Measurements from ENCODE around the gene TENT4B.

TENT4B gene

GRCh38 chr16:50144211-50144610, 8.9 kb upstream of the TENT4B start:
- no peaks in the 10 kb centered on the region for H4K20me1 ChIP-seq (ENCODE audit: control insufficient read depth, insufficient read depth, low read depth, low read length)
- no peaks in the 10 kb centered on the region for H3K36me3 ChIP-seq (ENCODE audit: control insufficient read depth, low read length)
- no peak overlapping the region for H3K4me2 ChIP-seq (ENCODE audit: low read length)
- H3F3A ChIP-seq (ENCODE audit: control insufficient read depth, insufficient read depth): no peaks in the 10 kb centered on the region
- no peaks in the 10 kb centered on the region for H3K9me2 ChIP-seq (replicated peaks; ENCODE audit: control insufficient read depth, low read length)
- no peaks in the 10 kb centered on the region for H3K27me3 ChIP-seq (ENCODE audit: control insufficient read depth, low read length)
- no peak overlapping the region for H3K27ac ChIP-seq (ENCODE audit: low read depth, low read length)
- no peak overlapping the region for H3K4me3 ChIP-seq (ENCODE audit: low read length)
- no peak for TF ChIP-seq EZH2phosphoT487 (IDR thresholded peaks at IDR 0.05; ENCODE audit: borderline replicate concordance, low read length)
- TF ChIP-seq CTCF (IDR thresholded peaks at IDR 0.05; ENCODE audit: low read depth, low read length, poor library complexity, severe bottlenecking): no peak
- H3K9me3 ChIP-seq (ENCODE audit: control insufficient read depth, insufficient read depth, low read length): no peaks in the 10 kb centered on the region
- H3K79me2 ChIP-seq (ENCODE audit: control insufficient read depth, low read length): no peaks in the 10 kb centered on the region
- H3K4me1 ChIP-seq (ENCODE audit: control insufficient read depth, low read length): no peaks in the 10 kb centered on the region

GRCh38 chr16:50146479-50147435, 6.3 kb upstream of the TENT4B start:
- TF ChIP-seq CTCF (IDR thresholded peaks at IDR 0.05; ENCODE audit: low read depth, low read length, poor library complexity, severe bottlenecking): no peak
- no peak for TF ChIP-seq EZH2phosphoT487 (IDR thresholded peaks at IDR 0.05; ENCODE audit: borderline replicate concordance, low read length)
- no peaks in the 10 kb centered on the region for H3K36me3 ChIP-seq (ENCODE audit: control insufficient read depth, low read length)
- no peaks in the 10 kb centered on the region for H3F3A ChIP-seq (ENCODE audit: control insufficient read depth, insufficient read depth)
- no peak overlapping the region for H3K27ac ChIP-seq (ENCODE audit: low read depth, low read length)
- no peaks in the 10 kb centered on the region for H3K27me3 ChIP-seq (ENCODE audit: control insufficient read depth, low read length)
- H3K4me1 ChIP-seq (ENCODE audit: control insufficient read depth, low read length): peaks cover 6% of the 10 kb centered on the region
- no peaks in the 10 kb centered on the region for H3K9me3 ChIP-seq (ENCODE audit: control insufficient read depth, insufficient read depth, low read length)
- H3K9me2 ChIP-seq (replicated peaks; ENCODE audit: control insufficient read depth, low read length): no peaks in the 10 kb centered on the region
- H3K79me2 ChIP-seq (ENCODE audit: control insufficient read depth, low read length): no peaks in the 10 kb centered on the region
- H4K20me1 ChIP-seq (ENCODE audit: control insufficient read depth, insufficient read depth, low read depth, low read length): no peaks in the 10 kb centered on the region
- no peak overlapping the region for H3K4me2 ChIP-seq (ENCODE audit: low read length)
- H3K4me3 ChIP-seq (ENCODE audit: low read length): no peak overlapping the region

GRCh38 chr16:50151322-50151721, 1.8 kb upstream of the TENT4B start:
- Histone ChIP-seq H4K20me1 (ENCODE audit: control insufficient read depth, insufficient read depth, low read depth, low read length) (peaks cover 19% of the 10 kb centered on the region), H3K4me2 (ENCODE audit: low read length) (peak overlapping the region; percentile 83)
- TF ChIP-seq CTCF (IDR thresholded peaks at IDR 0.05; ENCODE audit: low read depth, low read length, poor library complexity, severe bottlenecking) (no peak), EZH2phosphoT487 (IDR thresholded peaks at IDR 0.05; ENCODE audit: borderline replicate concordance, low read length) (no peak)

More at GRCh38 chr16:50151322-50151721, 1.8 kb upstream of the TENT4B start:
- H3K4me3 ChIP-seq (ENCODE audit: low read length): no peak overlapping the region
- no peak overlapping the region for H3K27ac ChIP-seq (ENCODE audit: low read depth, low read length)
- peaks cover 32% of the 10 kb centered on the region for H3K4me1 ChIP-seq (ENCODE audit: control insufficient read depth, low read length)
- H3K79me2 ChIP-seq (ENCODE audit: control insufficient read depth, low read length): peaks cover 27% of the 10 kb centered on the region
- no peaks in the 10 kb centered on the region for H3K9me3 ChIP-seq (ENCODE audit: control insufficient read depth, insufficient read depth, low read length)
- no peaks in the 10 kb centered on the region for H3K27me3 ChIP-seq (ENCODE audit: control insufficient read depth, low read length)
- H3F3A ChIP-seq (ENCODE audit: control insufficient read depth, insufficient read depth): peaks cover 5% of the 10 kb centered on the region; the same call in 1 of the 2 replicates
- H3K36me3 ChIP-seq (ENCODE audit: control insufficient read depth, low read length): peaks cover 6% of the 10 kb centered on the region; the same call in 1 of the 2 replicates
- no peaks in the 10 kb centered on the region for H3K9me2 ChIP-seq (replicated peaks; ENCODE audit: control insufficient read depth, low read length)
